Gastroesophageal sphincter (tissue), 3 donors: ENCODE measurements around the gene CDH5.

Experiments used
- CTCF ChIP-seq, 4 experiments: fragments of 200-600 bp in 2 of 4; fragments of 450-650 bp in 2 of 4; sonication (generic) in 1 of 4; IDR thresholded peaks; one replicate each; pipeline ENCODE4 v1.5.1; 2017 to 2019; ENCODE audit warnings: antibody characterized with exemption in 4 of 4, mild to moderate bottlenecking in 2 of 4, moderate library complexity in 2 of 4
- POLR2A ChIP-seq, 2 donors: fragments of 450-650 bp; IDR thresholded peaks; one replicate each; pipeline ENCODE4 v1.6.1; 2017; ENCODE audit warnings: antibody characterized with exemption in 2 of 2, mild to moderate bottlenecking in 2 of 2, moderate library complexity in 1 of 2

GRCh38 chr16:66405057-66405783 lies 38.7 kb downstream of the CDH5 start:
- TF ChIP-seq CTCF (IDR thresholded peaks at IDR 0.05) (no peak), POLR2A (IDR thresholded peaks at IDR 0.05) (no peak)
